ENCODE measurements around the gene DNAH10. TPM values are rescaled to one million over a fixed set of nuclear protein-coding genes. Genes with fewer than 3 reads are reported as not detected.

The DNAH10 gene
- 0.08 TPM for total RNA-seq
- long read RNA-seq, result 0 reads

GRCh38 chr12:123761841-123762714, at the start of gene DNAH10:
DNAH10 (plus strand) TSS chr12:123762301; CDS start chr12:123762337, 36 bp downstream.
- peak; percentile 57 for DNase-seq
- intact Hi-C loops (cut with DNase I), result no loop called here
- peak; percentile 57 for ATAC-seq (ENCODE audit: poor library complexity)

- DNase-seq, result no peak
These were observed 49.3 kb upstream of the DNAH10 start for GRCh38 chr12:123712780-123713319.

GRCh38 chr12:123713398-123713797, 48.7 kb upstream of the DNAH10 start:
- ATAC-seq (ENCODE audit: poor library complexity) (no peak), DNase-seq (no peak)
- intact Hi-C loops (cut with DNase I), result no loop called here

More at GRCh38 chr12:123712780-123713319, 49.3 kb upstream of the DNAH10 start:
- ATAC-seq (ENCODE audit: poor library complexity), result no peak
- intact Hi-C loops (cut with DNase I), result no loop called here

- intact Hi-C loops (cut with DNase I), result no loop called here
- DNase-seq (no peak), ATAC-seq (ENCODE audit: poor library complexity) (no peak)
These were observed 48.1 kb upstream of the DNAH10 start for GRCh38 chr12:123713823-123714585.

- DNase-seq (no peak), ATAC-seq (ENCODE audit: poor library complexity) (no peak)
- intact Hi-C loops (cut with DNase I), result no loop called here
These were observed 46.9 kb upstream of the DNAH10 start for GRCh38 chr12:123715195-123715594.

- ATAC-seq (ENCODE audit: poor library complexity), result no peak
- intact Hi-C loops (cut with DNase I), result no loop called here
- DNase-seq, result no peak
These were observed 44.8 kb upstream of the DNAH10 start for GRCh38 chr12:123717350-123717749.

GRCh38 chr12:123720141-123720814, 41.8 kb upstream of the DNAH10 start:
- no peak for DNase-seq
- ATAC-seq (ENCODE audit: poor library complexity), result no peak
- intact Hi-C loops (cut with DNase I), result no loop called here

- ATAC-seq (ENCODE audit: poor library complexity), result no peak
- intact Hi-C loops (cut with DNase I), result no loop called here
- DNase-seq, result no peak
These were observed 40.9 kb upstream of the DNAH10 start for GRCh38 chr12:123721245-123721644.

GRCh38 chr12:123723011-123723410, 39.1 kb upstream of the DNAH10 start:
- no peak for ATAC-seq (ENCODE audit: poor library complexity)
- intact Hi-C loops (cut with DNase I), result no loop called here
- no peak for DNase-seq

- no peak for ATAC-seq (ENCODE audit: poor library complexity)
- intact Hi-C loops (cut with DNase I), result no loop called here
- no peak for DNase-seq
These were observed 38.3 kb upstream of the DNAH10 start for GRCh38 chr12:123723765-123724164.

- no peak for DNase-seq
- ATAC-seq (ENCODE audit: poor library complexity), result no peak
- intact Hi-C loops (cut with DNase I), result no loop called here
These were observed 35.9 kb upstream of the DNAH10 start for GRCh38 chr12:123726244-123726643.

- DNase-seq, result no peak
- ATAC-seq (ENCODE audit: poor library complexity), result no peak
- intact Hi-C loops (cut with DNase I), result no loop called here
These were observed 35.1 kb upstream of the DNAH10 start for GRCh38 chr12:123726962-123727361.

GRCh38 chr12:123727878-123728277, 34.2 kb upstream of the DNAH10 start:
- ATAC-seq (ENCODE audit: poor library complexity), result no peak
- DNase-seq, result no peak
- intact Hi-C loops (cut with DNase I), result no loop called here

GRCh38 chr12:123731596-123731995, 30.5 kb upstream of the DNAH10 start:
- DNase-seq, result no peak
- intact Hi-C loops (cut with DNase I), result no loop called here
- ATAC-seq (ENCODE audit: poor library complexity), result no peak

GRCh38 chr12:123732251-123732650, 29.9 kb upstream of the DNAH10 start:
- DNase-seq (no peak), ATAC-seq (ENCODE audit: poor library complexity) (no peak)
- intact Hi-C loops (cut with DNase I), result no loop called here

- no peak for DNase-seq
- intact Hi-C loops (cut with DNase I), result no loop called here
- no peak for ATAC-seq (ENCODE audit: poor library complexity)
These were observed 28.9 kb upstream of the DNAH10 start for GRCh38 chr12:123733229-123733628.

GRCh38 chr12:123734268-123734667, 27.8 kb upstream of the DNAH10 start:
- DNase-seq (no peak), ATAC-seq (ENCODE audit: poor library complexity) (no peak)
- intact Hi-C loops (cut with DNase I), result no loop called here

GRCh38 chr12:123741937-123742572, 20.0 kb upstream of the DNAH10 start:
- no peak for DNase-seq
- intact Hi-C loops (cut with DNase I), result no loop called here
- ATAC-seq (ENCODE audit: poor library complexity), result no peak

- ATAC-seq (ENCODE audit: poor library complexity), result no peak
- no peak for DNase-seq
- intact Hi-C loops (cut with DNase I), result no loop called here
These were observed 19.1 kb upstream of the DNAH10 start for GRCh38 chr12:123743002-123743401.
